ENCODE results near the gene BEST1.

DNA sequence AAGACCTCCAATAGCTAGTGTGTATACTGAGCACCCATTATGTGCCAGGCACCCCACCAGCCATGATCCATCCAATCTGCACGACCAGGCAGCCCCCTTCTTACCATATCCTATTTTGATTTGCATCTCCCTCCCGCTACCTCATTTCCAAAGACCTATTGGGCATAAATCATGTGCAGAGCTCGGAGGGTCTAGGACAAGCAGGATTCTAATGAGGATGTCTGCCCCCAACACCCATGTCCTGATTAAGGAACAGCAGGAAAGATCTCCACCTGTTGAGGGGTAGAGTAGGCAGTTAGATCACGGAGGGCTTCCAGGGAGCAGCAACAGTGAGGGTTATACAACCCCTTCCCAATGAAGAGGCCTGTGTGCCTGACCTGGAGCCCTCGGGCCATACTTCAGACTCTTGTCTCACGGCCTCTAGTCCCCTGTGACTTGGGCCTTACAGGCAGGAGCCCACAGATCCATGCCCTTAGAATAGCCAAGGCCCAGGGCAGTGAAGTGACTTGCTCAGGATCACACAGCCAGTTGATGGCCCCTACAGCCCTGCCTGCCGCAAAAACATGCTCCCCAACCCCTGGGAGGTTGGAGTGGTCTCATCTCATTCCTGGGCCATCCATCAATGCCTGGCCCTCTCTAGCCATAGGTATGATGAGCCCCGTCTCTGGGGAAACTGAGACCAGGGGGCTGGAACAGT lies 36.3 kb upstream of the BEST1 start:
- TF ChIP-seq, protein P1, sequence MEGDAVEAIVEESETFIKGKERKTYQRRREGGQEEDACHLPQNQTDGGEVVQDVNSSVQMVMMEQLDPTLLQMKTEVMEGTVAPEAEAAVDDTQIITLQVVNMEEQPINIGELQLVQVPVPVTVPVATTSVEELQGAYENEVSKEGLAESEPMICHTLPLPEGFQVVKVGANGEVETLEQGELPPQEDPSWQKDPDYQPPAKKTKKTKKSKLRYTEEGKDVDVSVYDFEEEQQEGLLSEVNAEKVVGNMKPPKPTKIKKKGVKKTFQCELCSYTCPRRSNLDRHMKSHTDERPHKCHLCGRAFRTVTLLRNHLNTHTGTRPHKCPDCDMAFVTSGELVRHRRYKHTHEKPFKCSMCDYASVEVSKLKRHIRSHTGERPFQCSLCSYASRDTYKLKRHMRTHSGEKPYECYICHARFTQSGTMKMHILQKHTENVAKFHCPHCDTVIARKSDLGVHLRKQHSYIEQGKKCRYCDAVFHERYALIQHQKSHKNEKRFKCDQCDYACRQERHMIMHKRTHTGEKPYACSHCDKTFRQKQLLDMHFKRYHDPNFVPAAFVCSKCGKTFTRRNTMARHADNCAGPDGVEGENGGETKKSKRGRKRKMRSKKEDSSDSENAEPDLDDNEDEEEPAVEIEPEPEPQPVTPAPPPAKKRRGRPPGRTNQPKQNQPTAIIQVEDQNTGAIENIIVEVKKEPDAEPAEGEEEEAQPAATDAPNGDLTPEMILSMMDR (IDR thresholded peaks at IDR 0.05; ENCODE audit: low read length), result no peak
- TF ChIP-seq EZH2 (optimal IDR thresholded peaks at IDR 0.05; ENCODE audit: low read depth, low read length), result no peak
